GM19468 (cell line): ENCODE measurements around the gene AP3B1.
"Not testable (repeated sequence)": the region's sequence is repeated elsewhere in the genome, so short reads cannot be mapped to it uniquely, and the experiment has no call there.

Experiments
- ATAC-seq: cut with Tn5 transposase; IDR thresholded peaks from one replicate; pipeline ENCODE4 v1.9.1; 2021; ENCODE audit warnings: mild to moderate bottlenecking, moderate library complexity, moderate number of reproducible peaks; ENCODE audit not compliant: unreplicated experiment; ENCODE audit errors: extremely low read depth

Gene AP3B1

GRCh38 chr5:78078858-78079257 lies 215.6 kb downstream of the AP3B1 start:
- no peak for ATAC-seq

GRCh38 chr5:78077369-78078068 lies 217.0 kb downstream of the AP3B1 start:
- ATAC-seq, result no peak

- ATAC-seq, result no peak
Observed at GRCh38 chr5:78076351-78076750, 218.1 kb downstream of the AP3B1 start.

GRCh38 chr5:78075301-78075700 lies 219.2 kb downstream of the AP3B1 start:
- ATAC-seq, result no peak

- ATAC-seq, result not testable (repeated sequence)
Observed at GRCh38 chr5:78070691-78071090, 223.8 kb downstream of the AP3B1 start.

- not testable (repeated sequence) for ATAC-seq
Observed at GRCh38 chr5:78067581-78067980, 226.9 kb downstream of the AP3B1 start.

- not testable (repeated sequence) for ATAC-seq
Observed at GRCh38 chr5:78066722-78067121, 227.8 kb downstream of the AP3B1 start.

- no peak for ATAC-seq
Observed at GRCh38 chr5:78065663-78066062, 228.8 kb downstream of the AP3B1 start.

GRCh38 chr5:78064941-78065472 lies 229.5 kb downstream of the AP3B1 start:
- ATAC-seq, result no peak

- ATAC-seq, result no peak
Observed at GRCh38 chr5:78063495-78063894, 231.0 kb downstream of the AP3B1 start.

GRCh38 chr5:78062645-78063044 lies 231.9 kb downstream of the AP3B1 start:
- ATAC-seq, result no peak

GRCh38 chr5:78060421-78060820 lies 234.1 kb downstream of the AP3B1 start:
- ATAC-seq, result no peak

GRCh38 chr5:78058625-78059024 lies 235.9 kb downstream of the AP3B1 start:
- ATAC-seq, result no peak

GRCh38 chr5:78056901-78057514 lies 237.5 kb downstream of the AP3B1 start:
- no peak for ATAC-seq

GRCh38 chr5:78056053-78056452 lies 238.4 kb downstream of the AP3B1 start:
- ATAC-seq, result no peak

- no peak for ATAC-seq
Observed at GRCh38 chr5:78050888-78051287, 243.6 kb downstream of the AP3B1 start.

- not testable (repeated sequence) for ATAC-seq
Observed at GRCh38 chr5:78046823-78047222, 247.7 kb downstream of the AP3B1 start.

- ATAC-seq, result no peak
Observed at GRCh38 chr5:78046006-78046405, 248.5 kb downstream of the AP3B1 start.

- ATAC-seq, result no peak
Observed at GRCh38 chr5:78041805-78042204, 252.7 kb downstream of the AP3B1 start.

GRCh38 chr5:78025540-78025939 lies 269.0 kb downstream of the AP3B1 start:
- no peak for ATAC-seq

- no peak for ATAC-seq
Observed at GRCh38 chr5:78019744-78020143, 274.8 kb downstream of the AP3B1 start.
